Fibroblast of lung (primary cell): ENCODE measurements around the gene RNF167. TPM values are rescaled to one million over a fixed set of nuclear protein-coding genes. Genes with fewer than 3 reads are reported as not detected.
A peak's percentile ranks its signal among the peaks of the same experiment; 100 is the strongest.

Experiments used
- DNase-seq, 2 donors: peaks; one replicate each; pipeline versions ENCODE4 v3.0.0 to v3.0.0-alpha.2; 2010; ENCODE audit warnings: low read depth in 2 of 2
- H2AFZ ChIP-seq: 2 replicates; pipeline ENCODE4 v1.5.1; 2012; ENCODE audit warnings: low read length, control low read depth, inconsistent platforms
- H3K27ac ChIP-seq: 2 replicates; pipeline ENCODE4 v1.5.1; 2011; ENCODE audit warnings: low read length, control low read depth; ENCODE audit not compliant: insufficient read depth
- H3K27me3 ChIP-seq: 2 replicates; pipeline ENCODE4 v1.5.1; 2011; ENCODE audit warnings: mild to moderate bottlenecking, low read length; ENCODE audit not compliant: control insufficient read depth, insufficient read depth
- H3K36me3 ChIP-seq: 2 replicates; pipeline ENCODE4 v1.5.1; 2011; ENCODE audit warnings: low read length; ENCODE audit not compliant: control insufficient read depth, insufficient read depth
- H3K4me1 ChIP-seq: 2 replicates; pipeline ENCODE4 v1.5.1; 2011; ENCODE audit warnings: low read length; ENCODE audit not compliant: control insufficient read depth, insufficient read depth; ENCODE audit errors: extremely low read depth
- H3K4me2 ChIP-seq: 2 replicates; pipeline ENCODE4 v1.5.1; 2011; ENCODE audit warnings: low read length, control low read depth; ENCODE audit not compliant: insufficient read depth; ENCODE audit errors: extremely low read depth
- H3K4me3 ChIP-seq, 4 experiments: fragments of 200-600 bp in 1 of 4; sonication (generic) in 1 of 4; replicated peaks in 1 of 4; 2 replicates each; pipeline ENCODE4 v1.5.1; 2011 to 2016; ENCODE audit warnings: low read length in 4 of 4, low read depth in 3 of 4, mild to moderate bottlenecking in 3 of 4, control low read depth in 2 of 4, inconsistent platforms in 1 of 4, mixed read lengths in 1 of 4; ENCODE audit not compliant: insufficient read depth in 1 of 4; ENCODE audit errors: control extremely low read depth in 1 of 4
- H3K79me2 ChIP-seq: 2 replicates; pipeline ENCODE4 v1.5.1; 2012; ENCODE audit warnings: mild to moderate bottlenecking, low read length, inconsistent platforms; ENCODE audit not compliant: control insufficient read depth, insufficient read depth
- H3K9ac ChIP-seq: 2 replicates; pipeline ENCODE4 v1.5.1; 2011; ENCODE audit warnings: mild to moderate bottlenecking, low read length, control low read depth; ENCODE audit not compliant: insufficient read depth
- H3K9me3 ChIP-seq: 2 replicates; pipeline ENCODE4 v1.5.1; 2012; ENCODE audit warnings: low read depth, low read length; ENCODE audit not compliant: control insufficient read depth, insufficient read depth
- H4K20me1 ChIP-seq: 2 replicates; pipeline ENCODE4 v1.5.1; 2011; ENCODE audit warnings: low read length; ENCODE audit not compliant: control insufficient read depth, insufficient read depth; ENCODE audit errors: extremely low read depth
- EZH2 ChIP-seq: IDR thresholded peaks from 2 replicates; pipeline ENCODE4 v1.5.1; 2012; ENCODE audit warnings: low read length, control low read depth, mild to moderate bottlenecking; ENCODE audit errors: missing control alignments
- polyA plus RNA-seq, 2 donors: library from polyadenylated mRNA; depleted of rRNA in 1 of 2; stranded (reverse) in 1 of 2; unstranded in 1 of 2; fragments of >200 nt; gene quantifications; 2 replicates each; pipeline ENCODE4 v1.2.1, GENCODE V29; 2011 to 2012; ENCODE audit warnings: missing spikeins in 1 of 2
- total RNA-seq: library from RNA; depleted of rRNA; stranded (reverse); fragments of >200 nt; gene quantifications from 2 replicates; pipeline ENCODE4 v1.2.1, GENCODE V29; 2014
- TF ChIP-seq, protein P1 (sequence below), 2 donors: IDR thresholded peaks in 1 of 2; conservative IDR thresholded peaks in 1 of 2; 1 replicate in 1 of 2; 2 replicates in 1 of 2; pipeline ENCODE4 v1.5.1; 2011 to 2012; ENCODE audit warnings: low read length in 2 of 2, control low read depth in 1 of 2, inconsistent platforms in 1 of 2, low read depth in 1 of 2, mild to moderate bottlenecking in 1 of 2

RNF167 gene
- total and polyA plus RNA-seq, 2 donors (not counting 1 experiment from before 2014, with no cell fraction given): 22.8 to 52.6 TPM

DNA sequence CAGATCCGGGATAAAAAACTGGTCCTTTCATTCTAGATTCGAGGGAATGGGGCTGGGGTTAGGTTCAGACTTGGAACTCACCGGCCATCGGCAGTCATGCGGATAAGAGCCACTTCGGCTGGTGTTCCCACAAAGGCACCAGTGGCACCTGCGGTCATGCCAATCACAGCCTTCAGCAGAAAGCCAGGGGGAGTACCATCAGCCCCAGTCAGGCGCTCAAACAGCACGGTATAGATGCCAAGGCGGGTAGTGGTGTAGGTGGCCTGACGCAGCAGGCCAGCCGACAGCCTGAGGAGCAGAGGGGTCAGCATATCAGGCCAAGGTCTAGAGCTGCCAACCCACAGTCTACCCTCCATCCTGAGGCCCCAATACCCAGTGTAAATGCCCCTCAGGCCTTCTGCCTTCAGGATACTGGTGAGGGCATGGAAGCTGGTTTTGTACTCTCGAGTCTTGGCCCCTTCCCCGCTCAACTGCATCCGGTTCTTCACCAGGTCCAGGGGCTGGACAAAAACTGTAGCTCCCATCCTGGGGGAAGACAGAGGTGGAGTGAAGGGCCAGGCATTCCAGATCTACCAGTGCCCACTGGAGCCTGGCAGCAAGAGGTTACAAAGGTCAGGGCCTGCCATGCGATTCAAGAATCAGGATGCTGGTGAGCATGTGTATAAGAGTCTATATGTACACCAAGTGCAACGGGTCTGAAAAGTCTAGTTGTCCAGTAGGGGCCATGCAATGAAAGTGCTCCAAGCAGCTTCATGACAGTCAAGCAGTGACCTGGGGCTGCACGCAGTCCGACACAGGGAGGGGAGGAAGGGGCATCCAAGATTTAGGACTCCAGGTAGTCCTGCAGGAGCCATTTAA lies 1.2 kb upstream of the RNF167 start:
- TF ChIP-seq, protein P1, sequence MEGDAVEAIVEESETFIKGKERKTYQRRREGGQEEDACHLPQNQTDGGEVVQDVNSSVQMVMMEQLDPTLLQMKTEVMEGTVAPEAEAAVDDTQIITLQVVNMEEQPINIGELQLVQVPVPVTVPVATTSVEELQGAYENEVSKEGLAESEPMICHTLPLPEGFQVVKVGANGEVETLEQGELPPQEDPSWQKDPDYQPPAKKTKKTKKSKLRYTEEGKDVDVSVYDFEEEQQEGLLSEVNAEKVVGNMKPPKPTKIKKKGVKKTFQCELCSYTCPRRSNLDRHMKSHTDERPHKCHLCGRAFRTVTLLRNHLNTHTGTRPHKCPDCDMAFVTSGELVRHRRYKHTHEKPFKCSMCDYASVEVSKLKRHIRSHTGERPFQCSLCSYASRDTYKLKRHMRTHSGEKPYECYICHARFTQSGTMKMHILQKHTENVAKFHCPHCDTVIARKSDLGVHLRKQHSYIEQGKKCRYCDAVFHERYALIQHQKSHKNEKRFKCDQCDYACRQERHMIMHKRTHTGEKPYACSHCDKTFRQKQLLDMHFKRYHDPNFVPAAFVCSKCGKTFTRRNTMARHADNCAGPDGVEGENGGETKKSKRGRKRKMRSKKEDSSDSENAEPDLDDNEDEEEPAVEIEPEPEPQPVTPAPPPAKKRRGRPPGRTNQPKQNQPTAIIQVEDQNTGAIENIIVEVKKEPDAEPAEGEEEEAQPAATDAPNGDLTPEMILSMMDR (conservative IDR thresholded peaks at IDR 0.05 in 1 of 2, IDR thresholded peaks at IDR 0.05 in 1 of 2; ENCODE audit: low read depth in 1 of 2, low read length in 2 of 2): no peak
- no peak for TF ChIP-seq EZH2
- H4K20me1 ChIP-seq: no peaks in the 10 kb centered on the region
- peaks cover 19% of the 10 kb centered on the region for H3K4me1 ChIP-seq
- H3K4me3 ChIP-seq: peak overlapping the region; percentile 76 to 93 (median 81)
- peak overlapping the region; percentile 65 for H3K9ac ChIP-seq
- peaks cover 50% of the 10 kb centered on the region for H3K79me2 ChIP-seq
- no peak overlapping the region for H2AFZ ChIP-seq
- no peaks in the 10 kb centered on the region for H3K27me3 ChIP-seq
- H3K27ac ChIP-seq: peak overlapping the region; percentile 89
- peak overlapping the region; percentile 100 for H3K4me2 ChIP-seq
- no peaks in the 10 kb centered on the region for H3K9me3 ChIP-seq
- H3K36me3 ChIP-seq: peaks cover 26% of the 10 kb centered on the region
- no peak for DNase-seq

DNA sequence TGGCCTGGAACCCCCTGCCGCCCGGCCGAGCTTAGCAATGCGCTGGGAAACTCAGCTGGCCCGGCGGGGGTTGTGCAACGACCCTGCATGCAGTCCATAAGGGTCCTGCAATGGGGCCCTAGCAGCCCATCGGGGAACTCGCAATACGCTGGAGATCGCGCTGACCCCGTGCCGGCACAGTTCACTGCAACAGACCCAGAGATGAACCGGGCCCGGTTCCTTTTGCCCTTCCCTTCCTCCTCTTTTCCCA lies 597 bp upstream of the RNF167 start:
- peaks cover 29% of the 10 kb centered on the region for H3K36me3 ChIP-seq
- H3K27ac ChIP-seq: peak overlapping the region; percentile 89
- peaks cover 56% of the 10 kb centered on the region for H3K79me2 ChIP-seq

DNA sequence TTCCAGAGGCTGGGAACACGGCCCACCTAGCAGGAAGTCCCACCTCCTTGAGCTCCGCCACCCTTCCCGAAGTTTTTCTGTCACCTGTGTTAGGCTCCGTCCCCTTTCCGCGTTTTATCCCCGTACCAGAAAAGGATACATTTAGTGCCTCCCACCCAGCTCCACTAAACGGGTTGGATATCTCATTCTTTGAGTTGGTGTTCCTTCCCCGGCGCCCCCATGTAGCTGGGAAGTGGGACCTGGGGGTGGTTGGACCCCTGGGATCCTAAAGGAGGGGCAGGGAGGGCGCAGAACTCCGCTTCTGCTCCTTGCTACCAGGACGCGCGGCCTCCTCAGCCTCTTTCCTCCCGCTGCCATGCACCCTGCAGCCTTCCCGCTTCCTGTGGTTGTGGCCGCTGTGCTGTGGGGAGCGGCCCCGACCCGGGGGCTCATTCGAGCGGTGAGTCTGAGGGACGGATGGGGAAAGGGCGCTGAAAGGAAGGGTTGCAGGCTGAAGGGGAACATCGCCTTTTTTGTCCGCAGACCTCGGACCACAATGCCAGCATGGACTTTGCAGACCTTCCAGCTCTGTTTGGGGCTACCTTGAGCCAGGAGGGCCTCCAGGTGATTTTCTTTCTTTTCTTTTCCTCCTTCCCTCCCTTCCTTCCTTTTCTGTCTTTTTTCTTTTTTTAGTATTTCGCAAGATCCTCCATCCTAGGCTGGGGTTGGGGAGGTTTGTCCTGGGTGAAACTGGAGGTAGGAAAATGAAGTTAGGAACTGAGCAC lies 669 bp downstream of the RNF167 start:
- TF ChIP-seq EZH2: no peak
- TF ChIP-seq, protein P1 (conservative IDR thresholded peaks at IDR 0.05 in 1 of 2, IDR thresholded peaks at IDR 0.05 in 1 of 2; ENCODE audit: low read depth in 1 of 2, low read length in 2 of 2): no peak
- Histone ChIP-seq H3K9ac (peak overlapping the region; percentile 78), H4K20me1 (no peaks in the 10 kb centered on the region), H3K36me3 (peaks cover 35% of the 10 kb centered on the region), H3K27ac (peak overlapping the region; percentile 89), H3K79me2 (peaks cover 69% of the 10 kb centered on the region), H3K4me3 (peak overlapping the region; percentile 77 to 93 (median 83)), H3K4me2 (peak overlapping the region; percentile 95), H3K9me3 (no peaks in the 10 kb centered on the region), H3K4me1 (peaks cover 29% of the 10 kb centered on the region), H2AFZ (peak overlapping the region; percentile 79), H3K27me3 (no peaks in the 10 kb centered on the region)
- no peak for DNase-seq

More for the DNA sequence above, 597 bp upstream of the RNF167 start:
- peak overlapping the region; percentile 76 to 93 (median 81) for H3K4me3 ChIP-seq
- no peaks in the 10 kb centered on the region for H3K27me3 ChIP-seq
- no peak for DNase-seq
- H2AFZ ChIP-seq: no peak overlapping the region
- H3K9me3 ChIP-seq: no peaks in the 10 kb centered on the region
- peaks cover 20% of the 10 kb centered on the region for H3K4me1 ChIP-seq
- TF ChIP-seq, protein P1 (conservative IDR thresholded peaks at IDR 0.05 in 1 of 2, IDR thresholded peaks at IDR 0.05 in 1 of 2; ENCODE audit: low read depth in 1 of 2, low read length in 2 of 2): no peak
- TF ChIP-seq EZH2: no peak
- no peaks in the 10 kb centered on the region for H4K20me1 ChIP-seq
- H3K9ac ChIP-seq: peak overlapping the region; percentile 65
- peak overlapping the region; percentile 100 for H3K4me2 ChIP-seq
